HUDEP-2 (cell line): Measurements from ENCODE around the gene TPI1.

Source experiments
- DNase-seq, 76 experiments: peaks; one replicate each; lab custom pipeline; 2025; ENCODE audit not compliant: unreplicated experiment in 76 of 76; lab: John Stamatoyannopoulos, UW

The TPI1 gene

GRCh38 chr12:6914246-6914946, 47.1 kb downstream of the TPI1 start, which contains the start of gene ENO2:
Gene ENO2, plus strand, starts transcription at chr12:6914580. Its CDS starts 1,253 bp downstream, at chr12:6915833.
- DNase-seq = peak in 49 of 76 experiments; percentile 7 to 81 (median 42)

DNA sequence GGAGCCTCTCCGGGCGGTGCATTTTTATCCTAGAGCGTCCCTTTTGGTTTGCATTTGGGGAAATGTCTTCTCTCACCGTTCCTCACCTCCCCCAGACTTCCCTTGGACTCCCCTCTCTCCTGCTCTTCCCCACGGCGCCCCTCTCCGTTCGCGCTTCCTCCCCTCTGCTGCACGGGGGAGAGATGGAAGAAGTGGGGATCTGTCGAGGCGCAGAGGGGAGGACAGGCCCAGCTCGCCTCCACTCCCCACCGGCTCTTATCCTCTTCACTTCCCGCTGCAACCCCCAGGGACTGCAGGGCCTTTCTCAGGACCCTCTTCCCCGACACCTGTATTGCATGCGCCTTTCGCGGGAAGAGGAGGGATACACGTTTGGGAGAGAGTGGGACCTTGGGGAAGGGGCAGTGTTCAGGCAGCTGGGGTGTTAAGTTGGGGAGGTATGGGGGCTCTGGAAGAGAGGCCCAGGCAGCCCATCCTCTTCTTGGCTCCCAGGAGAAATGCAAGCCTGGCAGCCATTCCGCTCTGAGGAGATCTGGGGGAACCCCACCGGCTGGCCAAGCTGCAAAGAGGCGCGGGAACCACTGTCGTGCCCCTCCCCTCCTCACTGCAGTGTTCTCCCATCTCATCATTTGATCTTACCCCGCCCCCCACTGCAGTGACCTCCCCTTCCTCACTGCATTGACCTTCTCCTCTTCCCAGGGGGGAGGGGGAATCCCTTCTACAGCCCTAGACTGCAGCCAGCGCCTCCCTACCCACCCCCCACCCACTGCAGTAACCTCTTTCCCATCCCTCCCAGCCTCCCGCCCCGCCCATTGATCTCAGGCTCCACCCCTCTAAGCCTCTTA, 47.8 kb downstream of the TPI1 start:
- peak in 20 of 76 experiments; percentile 10 to 52 (median 30) for DNase-seq

DNA sequence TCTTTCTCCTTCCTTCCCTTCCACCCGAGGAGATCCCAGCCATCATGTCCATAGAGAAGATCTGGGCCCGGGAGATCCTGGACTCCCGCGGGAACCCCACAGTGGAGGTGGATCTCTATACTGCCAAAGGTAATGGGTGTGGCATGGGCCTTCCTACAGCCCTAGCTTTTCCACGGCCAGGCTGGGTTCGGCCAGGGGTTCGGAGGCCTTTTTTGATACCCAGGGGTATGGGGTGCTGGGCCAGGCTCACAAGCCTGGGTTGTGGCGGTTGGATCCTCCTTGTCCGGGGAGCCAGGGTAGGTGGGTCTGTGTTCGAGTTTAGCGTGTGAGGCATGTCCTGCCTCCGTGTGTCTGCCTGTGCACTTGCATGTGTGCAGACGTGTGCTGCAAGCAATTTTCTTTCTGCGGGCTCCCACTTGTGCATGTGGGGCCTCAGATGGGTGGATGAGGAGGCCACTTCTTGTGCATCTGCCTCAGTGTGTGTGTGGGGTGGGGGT, 48.5 kb downstream of the TPI1 start:
- DNase-seq = no peak

DNA sequence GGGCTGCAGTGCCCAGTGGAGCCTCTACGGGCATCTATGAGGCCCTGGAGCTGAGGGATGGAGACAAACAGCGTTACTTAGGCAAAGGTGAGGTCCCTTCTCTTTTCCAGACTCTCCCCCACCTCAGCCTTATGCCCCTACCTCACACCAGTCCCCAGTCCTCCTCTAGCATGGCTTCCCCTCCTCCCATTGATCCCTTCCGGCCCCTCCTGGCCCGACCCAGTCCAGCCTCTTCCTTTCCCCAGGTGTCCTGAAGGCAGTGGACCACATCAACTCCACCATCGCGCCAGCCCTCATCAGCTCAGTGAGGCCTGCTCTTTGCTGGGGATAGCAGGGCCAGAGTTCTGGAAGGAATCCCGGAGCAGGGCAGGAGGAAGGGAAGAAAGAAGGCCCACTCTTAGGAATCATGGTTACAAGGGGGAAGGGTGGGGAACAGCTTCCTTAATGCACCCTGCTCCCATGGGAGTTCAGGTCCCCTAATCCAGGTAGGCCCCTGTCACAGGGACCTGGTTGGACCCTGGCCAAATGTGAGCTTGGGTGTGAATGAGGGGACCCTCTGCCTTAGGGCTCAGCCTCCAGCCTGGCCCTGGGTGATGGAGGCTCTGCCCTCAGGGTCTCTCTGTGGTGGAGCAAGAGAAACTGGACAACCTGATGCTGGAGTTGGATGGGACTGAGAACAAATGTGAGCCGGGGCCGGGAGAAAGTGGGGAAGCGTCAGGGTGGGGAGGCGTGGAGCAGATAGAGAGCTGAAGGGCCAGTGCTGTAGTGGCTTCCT, 49.3 kb downstream of the TPI1 start:
- DNase-seq = no peak

DNA sequence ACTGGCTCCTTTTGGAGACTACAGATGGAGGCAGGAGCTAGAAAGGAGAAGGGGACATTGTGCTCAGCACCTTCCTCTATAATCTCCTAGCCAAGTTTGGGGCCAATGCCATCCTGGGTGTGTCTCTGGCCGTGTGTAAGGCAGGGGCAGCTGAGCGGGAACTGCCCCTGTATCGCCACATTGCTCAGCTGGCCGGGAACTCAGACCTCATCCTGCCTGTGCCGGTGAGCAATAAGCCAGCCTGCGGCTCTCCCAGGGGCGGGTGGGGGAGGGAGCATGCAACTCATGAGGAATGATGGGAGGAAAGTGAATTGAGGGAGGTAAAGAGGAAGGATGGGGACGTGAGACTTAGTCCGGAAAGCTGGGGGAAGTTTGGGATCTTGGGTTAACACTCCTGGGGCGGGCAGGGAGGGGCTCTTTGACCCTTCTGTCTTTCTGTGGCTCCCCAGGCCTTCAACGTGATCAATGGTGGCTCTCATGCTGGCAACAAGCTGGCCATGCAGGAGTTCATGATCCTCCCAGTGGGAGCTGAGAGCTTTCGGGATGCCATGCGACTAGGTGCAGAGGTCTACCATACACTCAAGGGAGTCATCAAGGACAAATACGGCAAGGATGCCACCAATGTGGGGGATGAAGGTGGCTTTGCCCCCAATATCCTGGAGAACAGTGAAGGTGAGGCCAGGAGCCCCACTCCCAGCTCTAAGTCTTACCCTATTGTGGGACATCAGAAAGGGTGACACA, 50.3 kb downstream of the TPI1 start:
- DNase-seq = no peak

- DNase-seq = no peak
Observed at GRCh38 chr12:6919588-6919987, 52.3 kb downstream of the TPI1 start.
